Karpas-422 (cell line): ENCODE measurements around the gene AKAP13. TPM values are rescaled to one million over a fixed set of nuclear protein-coding genes. Genes with fewer than 3 reads are reported as not detected.
A peak's percentile ranks its signal among the peaks of the same experiment; 100 is the strongest.

Experiments used
- DNase-seq: peaks from one replicate; pipeline ENCODE4 v3.0.0-alpha.2; 2015
- H2AFZ ChIP-seq: fragments of 200-600 bp; sonication (generic); 2 replicates; pipeline ENCODE4 v1.6.1; 2014; ENCODE audit warnings: antibody characterized with exemption, low read length, mixed read lengths
- H3K27ac ChIP-seq: fragments of 200-600 bp; sonication (generic); 2 replicates; pipeline ENCODE4 v1.5.1; 2014; ENCODE audit warnings: mild to moderate bottlenecking, low read length, moderate library complexity
- H3K27me3 ChIP-seq: fragments of 200-600 bp; sonication (generic); 2 replicates; pipeline ENCODE4 v1.6.1; 2014; ENCODE audit warnings: low read length, mixed read lengths
- H3K36me3 ChIP-seq: fragments of 200-600 bp; sonication (generic); 2 replicates; pipeline ENCODE4 v1.6.1; 2014; ENCODE audit warnings: low read length, mixed read lengths; ENCODE audit not compliant: insufficient read depth
- H3K4me1 ChIP-seq: fragments of 200-600 bp; sonication (generic); 2 replicates; pipeline ENCODE4 v1.6.1; 2014; ENCODE audit warnings: mild to moderate bottlenecking, low read length, mixed read lengths
- H3K4me2 ChIP-seq: fragments of 200-600 bp; sonication (generic); 2 replicates; pipeline ENCODE4 v1.6.1; 2014; ENCODE audit warnings: low read length, low read depth, mild to moderate bottlenecking; ENCODE audit not compliant: poor library complexity, severe bottlenecking
- H3K4me3 ChIP-seq: fragments of 200-600 bp; sonication (generic); 2 replicates; pipeline ENCODE4 v1.5.1; 2014; ENCODE audit warnings: mild to moderate bottlenecking, antibody characterized with exemption, low read length, mixed read lengths
- H3K79me2 ChIP-seq: fragments of 200-600 bp; sonication (generic); 2 replicates; pipeline ENCODE4 v1.6.1; 2014; ENCODE audit warnings: mild to moderate bottlenecking, low read length, mixed read lengths
- H3K9ac ChIP-seq: fragments of 200-600 bp; sonication (generic); 2 replicates; pipeline ENCODE4 v1.6.0; 2014; ENCODE audit warnings: low read length
- H3K9me2 ChIP-seq: fragments of 200-600 bp; sonication (generic), shearing (Covaris generic); replicated peaks from 2 replicates; pipeline ENCODE4 v1.6.0; 2014; ENCODE audit warnings: mild to moderate bottlenecking, low read length, moderate library complexity; ENCODE audit not compliant: insufficient read depth
- H3K9me3 ChIP-seq: fragments of 300-700, 200-600 bp; sonication (generic); 2 replicates; pipeline ENCODE4 v1.6.1; 2014; ENCODE audit warnings: low read length, mixed read lengths
- H4K20me1 ChIP-seq: fragments of 200-600 bp; sonication (generic); 2 replicates; pipeline ENCODE4 v1.6.1; 2014; ENCODE audit warnings: mild to moderate bottlenecking, antibody characterized with exemption, low read length, low read depth; ENCODE audit not compliant: insufficient read depth
- total RNA-seq: library from RNA; depleted of rRNA; stranded (reverse); fragments of >200 nt; shearing (Covaris generic); gene quantifications from 2 replicates; pipeline ENCODE4 v1.2.3, GENCODE V29; 2014; ENCODE audit warnings: low replicate concordance

Gene AKAP13
- total RNA-seq, 1 experiment from 2014 or later = 166 TPM

GRCh38 chr15:85414037-85414436 lies 33.6 kb downstream of the AKAP13 start:
- Histone ChIP-seq H3K27me3 (no peaks in the 10 kb centered on the region), H3K27ac (peak overlapping the region; percentile 90), H2AFZ (no peak overlapping the region), H4K20me1 (no peaks in the 10 kb centered on the region), H3K9ac (peak overlapping the region; percentile 48), H3K4me1 (peaks cover 85% of the 10 kb centered on the region), H3K4me2 (peak overlapping the region; percentile 78), H3K36me3 (no peaks in the 10 kb centered on the region), H3K9me2 (no peaks in the 10 kb centered on the region), H3K4me3 (peak overlapping the region; percentile 43; the same call in 1 of the 2 replicates), H3K79me2 (peaks cover 97% of the 10 kb centered on the region), H3K9me3 (no peaks in the 10 kb centered on the region)
- no peak for DNase-seq

- Histone ChIP-seq H3K79me2 (peaks cover 97% of the 10 kb centered on the region), H3K9ac (peak overlapping the region; percentile 48), H3K4me3 (peak overlapping the region; percentile 43; the same call in 1 of the 2 replicates), H3K9me2 (no peaks in the 10 kb centered on the region), H3K4me2 (peak overlapping the region; percentile 78), H3K36me3 (no peaks in the 10 kb centered on the region), H2AFZ (no peak overlapping the region), H3K27ac (peak overlapping the region; percentile 90), H3K4me1 (peaks cover 90% of the 10 kb centered on the region), H3K9me3 (no peaks in the 10 kb centered on the region), H4K20me1 (no peaks in the 10 kb centered on the region), H3K27me3 (no peaks in the 10 kb centered on the region)
- peak; percentile 60 for DNase-seq
Observed at GRCh38 chr15:85414495-85414894, 34.1 kb downstream of the AKAP13 start.

- peaks cover 91% of the 10 kb centered on the region for H3K4me1 ChIP-seq
- peak overlapping the region; percentile 48; the same call in 1 of the 2 replicates for H3K9ac ChIP-seq
Observed at GRCh38 chr15:85414991-85415390, 34.6 kb downstream of the AKAP13 start.

DNA sequence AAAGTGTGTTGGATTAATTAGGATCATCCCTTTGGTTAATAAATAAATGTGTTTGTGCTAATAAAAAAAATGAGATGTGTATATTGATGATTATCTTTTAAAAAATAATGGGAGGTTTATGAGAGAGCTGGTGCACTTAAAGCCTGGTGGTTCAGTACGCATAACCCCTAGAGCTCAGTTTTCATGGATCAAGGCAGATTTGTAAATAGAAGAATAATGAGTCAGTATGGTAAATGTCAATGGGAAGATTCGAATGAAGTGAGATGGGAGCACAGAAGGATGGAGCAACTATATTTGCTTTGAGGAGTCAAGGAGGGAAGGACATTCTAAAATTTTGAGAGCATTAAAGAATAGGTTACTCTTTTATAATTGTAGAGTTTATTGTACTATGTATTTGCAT lies 35.4 kb downstream of the AKAP13 start:
- H3K36me3 ChIP-seq = no peaks in the 10 kb centered on the region
- H3K9ac ChIP-seq = no peak overlapping the region
- H3K4me2 ChIP-seq = no peak overlapping the region
- no peaks in the 10 kb centered on the region for H4K20me1 ChIP-seq
- peak overlapping the region; percentile 29 for H3K27ac ChIP-seq
- H3K79me2 ChIP-seq = peaks cover 95% of the 10 kb centered on the region
- H3K27me3 ChIP-seq = no peaks in the 10 kb centered on the region
- H3K9me2 ChIP-seq = no peaks in the 10 kb centered on the region
- no peak overlapping the region for H2AFZ ChIP-seq
- peaks cover 89% of the 10 kb centered on the region for H3K4me1 ChIP-seq
- no peak for DNase-seq
- H3K9me3 ChIP-seq = no peaks in the 10 kb centered on the region
- no peak overlapping the region for H3K4me3 ChIP-seq

More at GRCh38 chr15:85414991-85415390, 34.6 kb downstream of the AKAP13 start:
- Histone ChIP-seq H3K36me3 (no peaks in the 10 kb centered on the region), H4K20me1 (no peaks in the 10 kb centered on the region), H2AFZ (no peak overlapping the region), H3K79me2 (peaks cover 95% of the 10 kb centered on the region), H3K4me2 (peak overlapping the region; percentile 78), H3K9me2 (no peaks in the 10 kb centered on the region), H3K27ac (peak overlapping the region; percentile 90), H3K9me3 (no peaks in the 10 kb centered on the region), H3K4me3 (no peak overlapping the region), H3K27me3 (no peaks in the 10 kb centered on the region)
- DNase-seq = no peak

DNA sequence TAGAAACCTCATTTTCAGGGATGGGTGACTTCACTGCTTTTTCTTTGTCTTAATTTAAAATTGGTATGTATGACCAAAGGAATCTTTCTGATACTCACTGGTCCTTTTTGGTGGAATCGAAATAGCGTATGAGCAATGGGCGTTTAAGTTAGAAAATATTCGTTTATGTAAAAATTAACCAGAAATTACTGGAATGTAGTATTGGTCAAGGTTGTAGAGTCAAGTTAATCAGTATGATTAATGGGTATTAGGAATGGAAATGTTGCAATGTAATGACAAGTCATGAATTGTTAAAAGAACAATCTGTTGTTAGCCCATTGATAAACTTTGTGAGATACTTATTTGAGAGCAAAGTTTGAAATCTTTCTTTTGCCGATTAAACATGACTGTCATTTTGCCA lies 36.9 kb downstream of the AKAP13 start:
- Histone ChIP-seq H3K27ac (peak overlapping the region; percentile 29; the same call in 1 of the 2 replicates), H3K9me3 (no peaks in the 10 kb centered on the region), H3K4me2 (no peak overlapping the region), H3K9ac (no peak overlapping the region), H4K20me1 (no peaks in the 10 kb centered on the region; the same call in 1 of the 2 replicates), H3K79me2 (peaks cover 95% of the 10 kb centered on the region), H3K9me2 (no peaks in the 10 kb centered on the region), H3K4me1 (peaks cover 89% of the 10 kb centered on the region), H3K27me3 (no peaks in the 10 kb centered on the region), H3K4me3 (no peak overlapping the region), H2AFZ (no peak overlapping the region), H3K36me3 (no peaks in the 10 kb centered on the region)
- no peak for DNase-seq

- Histone ChIP-seq H3K9me3 (no peaks in the 10 kb centered on the region), H3K36me3 (no peaks in the 10 kb centered on the region), H3K9me2 (no peaks in the 10 kb centered on the region), H3K27me3 (no peaks in the 10 kb centered on the region), H2AFZ (no peak overlapping the region), H3K9ac (no peak overlapping the region), H4K20me1 (no peaks in the 10 kb centered on the region; the same call in 1 of the 2 replicates), H3K4me2 (no peak overlapping the region), H3K4me3 (no peak overlapping the region), H3K4me1 (peaks cover 89% of the 10 kb centered on the region), H3K27ac (peak overlapping the region; percentile 35), H3K79me2 (peaks cover 96% of the 10 kb centered on the region)
- no peak for DNase-seq
Observed at GRCh38 chr15:85419161-85419560, 38.8 kb downstream of the AKAP13 start.

- Histone ChIP-seq H3K36me3 (no peaks in the 10 kb centered on the region), H3K9me3 (no peaks in the 10 kb centered on the region), H3K4me2 (no peak overlapping the region), H3K9ac (no peak overlapping the region), H2AFZ (no peak overlapping the region), H3K4me3 (no peak overlapping the region), H3K27me3 (no peaks in the 10 kb centered on the region), H3K4me1 (peaks cover 87% of the 10 kb centered on the region), H3K27ac (peak overlapping the region; percentile 17; the same call in 1 of the 2 replicates), H3K9me2 (no peaks in the 10 kb centered on the region), H3K79me2 (peaks cover 96% of the 10 kb centered on the region), H4K20me1 (no peaks in the 10 kb centered on the region; the same call in 1 of the 2 replicates)
- DNase-seq = no peak
Observed at GRCh38 chr15:85421116-85421925, 40.9 kb downstream of the AKAP13 start.

- Histone ChIP-seq H3K9me3 (no peaks in the 10 kb centered on the region), H3K9me2 (no peaks in the 10 kb centered on the region), H3K27me3 (no peaks in the 10 kb centered on the region), H3K9ac (no peak overlapping the region), H3K27ac (peak overlapping the region; percentile 17; the same call in 1 of the 2 replicates), H3K36me3 (no peaks in the 10 kb centered on the region), H3K4me2 (no peak overlapping the region), H2AFZ (no peak overlapping the region), H3K79me2 (peaks cover 96% of the 10 kb centered on the region), H3K4me3 (no peak overlapping the region), H3K4me1 (peaks cover 78% of the 10 kb centered on the region), H4K20me1 (no peaks in the 10 kb centered on the region; the same call in 1 of the 2 replicates)
- DNase-seq = no peak
Observed at GRCh38 chr15:85422607-85423006, 42.2 kb downstream of the AKAP13 start.
